Measurements from ENCODE around the gene BOD1L1. TPM values are rescaled to one million over a fixed set of nuclear protein-coding genes. Genes with fewer than 3 reads are reported as not detected.

Gene BOD1L1
- total and polyA plus RNA-seq, 2 of the 8 experiments (the other 6 are each of a cell fraction or from before 2014, with no cell fraction given) = 6.8 to 39.3 TPM

DNA sequence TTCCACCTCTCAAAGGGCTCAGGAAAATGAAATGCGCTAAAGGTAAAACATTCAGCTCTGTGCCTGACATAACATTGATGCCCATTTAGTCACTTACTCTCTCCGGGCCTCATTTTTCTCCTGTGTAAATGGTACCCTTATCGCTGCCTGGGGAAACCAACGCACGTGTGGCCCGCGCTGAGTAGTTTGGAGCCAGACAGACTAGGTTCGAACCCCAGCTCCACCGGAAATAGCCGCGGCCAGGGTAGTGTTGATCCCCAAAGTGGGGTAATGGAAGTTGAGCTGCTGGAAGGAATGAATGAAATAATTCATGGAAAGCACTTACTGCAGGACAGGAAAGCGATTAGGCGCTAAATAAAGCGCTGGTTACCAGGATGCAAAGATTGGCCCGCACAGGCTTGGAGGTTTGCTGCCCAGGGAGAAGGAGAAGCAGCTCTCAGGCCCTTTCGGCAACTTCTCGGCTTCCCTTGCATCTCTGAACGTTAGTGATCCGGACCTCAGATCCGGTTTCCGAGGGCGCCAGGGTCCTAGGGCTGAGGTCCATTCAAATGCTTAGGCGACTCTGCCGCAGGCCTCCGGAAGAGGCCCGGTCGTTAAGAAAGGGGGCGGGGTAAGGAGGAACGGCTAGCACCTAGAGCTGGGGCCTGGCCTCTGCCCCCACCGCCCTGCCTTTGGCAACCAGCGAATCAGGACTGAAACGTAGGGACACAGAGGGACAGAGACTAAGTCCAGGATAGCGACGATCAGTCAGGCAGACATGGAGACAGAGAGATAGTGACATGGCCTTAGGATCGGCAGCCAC, 96.5 kb downstream of the BOD1L1 start:
- Histone ChIP-seq H4K8ac (ENCODE audit: extremely low read depth, insufficient read depth, low read length) (no peak overlapping the region), H3K79me1 (ENCODE audit: low read depth, low read length) (no peaks in the 10 kb centered on the region), H3K4me1 (replicated peaks in 1 of 4; ENCODE audit: control insufficient read depth in 3 of 4, insufficient read depth in 4 of 4, low read length in 3 of 4) (peaks cover 18 to 58% (median 28%) of the 10 kb centered on the region in 4 experiments), H4K91ac (replicated peaks; ENCODE audit: insufficient read length, low read length) (no peak overlapping the region), H4K20me1 (replicated peaks in 1 of 2; ENCODE audit: control insufficient read depth in 1 of 2, insufficient read depth in 2 of 2, low read length in 2 of 2) (peaks cover 9 to 27% of the 10 kb centered on the region in 2 experiments), H2BK120ac (replicated peaks; ENCODE audit: low read depth, low read length) (no peak overlapping the region), H3K23ac (ENCODE audit: insufficient read length) (no peak overlapping the region), H3K79me2 (ENCODE audit: control insufficient read depth in 1 of 2, insufficient read depth in 2 of 2, low read length in 2 of 2) (no peaks in the 10 kb centered on the region), H2BK15ac (ENCODE audit: low read length) (peak overlapping the region; percentile 78; the same call in 1 of the 2 replicates), H3K27ac (ENCODE audit: low read depth, low read length) (no peak overlapping the region), H3K27me3 (replicated peaks in 1 of 4; ENCODE audit: control insufficient read depth in 3 of 4, extremely low read depth in 1 of 4, insufficient read depth in 3 of 4, low read length in 3 of 4) (peaks cover 90 to 100% (median 98%) of the 10 kb centered on the region in 4 experiments), H3K18ac (ENCODE audit: extremely low read depth, low read length) (peak overlapping the region; percentile 21; the same call in 1 of the 2 replicates), H3K56ac (replicated peaks; ENCODE audit: insufficient read length, low read depth, low read length) (no peak overlapping the region), H3K4me2 (ENCODE audit: insufficient read depth in 1 of 2, low read depth in 2 of 2, low read length in 2 of 2) (peak overlapping the region; percentile 68 to 78), H3K9ac (replicated peaks in 1 of 4; ENCODE audit: extremely low read depth in 1 of 4, low read depth in 3 of 4, low read length in 3 of 4) (no peak overlapping the region; a peak in 1 of 7 replicates), H2BK5ac (ENCODE audit: low read depth, low read length) (peak overlapping the region; percentile 47; the same call in 1 of the 2 replicates), H3K14ac (ENCODE audit: insufficient read length) (no peak overlapping the region), H4K5ac (ENCODE audit: insufficient read length, low read depth, low read length) (no peak overlapping the region), H3K9me3 (ENCODE audit: insufficient read depth in 2 of 2, low read depth in 1 of 2, low read length in 1 of 2) (no peaks in the 10 kb centered on the region), H2BK12ac (ENCODE audit: low read depth, low read length) (no peak overlapping the region; the same call in 1 of the 2 replicates), H3K4ac (replicated peaks; ENCODE audit: insufficient read length, low read depth, low read length) (no peak overlapping the region), H2BK20ac (ENCODE audit: low read length) (peak overlapping the region; percentile 57; the same call in 1 of the 2 replicates), H3K36me3 (ENCODE audit: control insufficient read depth in 2 of 4, insufficient read depth in 4 of 4, low read length in 3 of 4) (no peaks in the 10 kb centered on the region; a peak in 1 of 8 replicates), H2AFZ (ENCODE audit: low read length) (no peak overlapping the region), H3K4me3 (ENCODE audit: extremely low read depth in 1 of 4, insufficient read depth in 2 of 4, low read depth in 3 of 4, low read length in 4 of 4) (peak overlapping the region in 3 of 4 experiments; percentile 26 to 46 (median 27); a peak in 5 of 8 replicates), H3K23me2 (ENCODE audit: low read depth, low read length) (peaks cover 4% of the 10 kb centered on the region), H2AK5ac (ENCODE audit: low read depth, low read length) (no peak overlapping the region)
- ChIA-PET CTCF (ENCODE audit: partially characterized antibody) (interaction anchor here (0.9 to 13.6 kb wide), 5 partner anchors 11 to 685 kb away, joined by 3 to 132 read pairs (median 5); partner anchors contain the start of gene NKX3-2), POLR2A (ENCODE audit: partially characterized antibody) (interaction anchor here (0.6 to 4.2 kb wide), 6 partner anchors 8 to 1056 kb away, joined by 3 to 24 read pairs (median 4); partner anchors contain the start of gene NKX3-2)
- peak in 1 of 2 experiments; percentile 78 for DNase-seq (ENCODE audit: low read depth in 1 of 2, low spot score in 2 of 2)
- WGBS, 2 experiments (ENCODE audit: extremely low coverage in 1 of 2, insufficient coverage in 1 of 2, insufficient read length in 1 of 2, insufficient replicate concordance in 2 of 2, low coverage in 1 of 2, low lambda C conversion rate in 2 of 2, missing lambda C conversion rate in 1 of 2) = 4% methylated on average over 35 of the region's 35 CpGs; no CpG with 5 or more reads in 1 of the 2 experiments
- peak; percentile 73 for FAIRE-seq

All from H1 (cell line).